Transverse colon (tissue), 3 donors: ENCODE data around the gene SIX1.

Experiments used
- POLR2A ChIP-seq: fragments of 450-650 bp; IDR thresholded peaks from one replicate; pipeline ENCODE4 v1.6.1; 2016; ENCODE audit warnings: antibody characterized with exemption, mild to moderate bottlenecking, moderate library complexity
- POLR2AphosphoS5 ChIP-seq, 3 donors: sonication (generic); formaldehyde crosslinking; IDR thresholded peaks; one replicate each; pipeline ENCODE4 v1.6.1; 2016; ENCODE audit warnings: antibody characterized with exemption in 3 of 3

GRCh38 chr14:60631842-60632241, 17.4 kb downstream of the SIX1 start:
- no peak for TF ChIP-seq POLR2AphosphoS5 (IDR thresholded peaks at IDR 0.05)
- TF ChIP-seq POLR2A = no peak
